ENCODE results near the gene HS6ST1.

- TF ChIP-seq CTCF (IDR thresholded peaks at IDR 0.05): no peak
- no peak for TF ChIP-seq POLR2A (IDR thresholded peaks at IDR 0.05)
Observed at GRCh38 chr2:128235581-128235980, 83.1 kb downstream of the HS6ST1 start.

All from prostate gland (tissue), 2 donors.